A673 (cell line): ENCODE results near the gene CARD11. TPM values are rescaled to one million over a fixed set of nuclear protein-coding genes. Genes with fewer than 3 reads are reported as not detected.

ENCODE experiments used
- BruUV-seq: library from RNA; stranded (reverse); fragments of 400-500 nt; replicated peaks from 2 replicates; lab custom pipeline; 2021; lab: Mats Ljungman, UMichigan
- CTCF ChIA-PET: fragments of 300-600 bp; sonication (Branson Sonifier 250); formaldehyde crosslinking; loops from one replicate; lab custom pipeline; 2022; ENCODE audit warnings: antibody characterized with exemption; lab: Charles Lee
- POLR2A ChIA-PET: fragments of 300-600 bp; sonication (Branson Sonifier 250); formaldehyde crosslinking; loops from one replicate; lab custom pipeline; 2022; ENCODE audit warnings: antibody characterized with exemption; ENCODE audit not compliant: low non-redundant PET; lab: Charles Lee
- DNase-seq: peaks from one replicate; pipeline ENCODE4 v3.0.0-alpha.2; 2015; ENCODE audit warnings: low spot score
- H3K27ac ChIP-seq: fragments of 200-600 bp; sonication (generic); 2 replicates; pipeline ENCODE4 v1.5.1; 2016; ENCODE audit warnings: mixed run types, low read depth, mild to moderate bottlenecking, mixed read lengths, antibody characterized with exemption, low read length; ENCODE audit not compliant: poor library complexity, severe bottlenecking
- H3K27me3 ChIP-seq: fragments of 200-600 bp; sonication (generic); replicated peaks from 2 replicates; pipeline ENCODE4 v1.6.1; 2017; ENCODE audit warnings: mixed run types, low read depth, mild to moderate bottlenecking, mixed read lengths, antibody characterized with exemption, low read length; ENCODE audit not compliant: insufficient read depth, poor library complexity
- H3K36me3 ChIP-seq: fragments of 200-600 bp; sonication (generic); 2 replicates; pipeline ENCODE4 v1.6.1; 2016; ENCODE audit warnings: mixed run types, mild to moderate bottlenecking, mixed read lengths, antibody characterized with exemption, low read length; ENCODE audit not compliant: insufficient read depth, poor library complexity, severe bottlenecking
- H3K4me1 ChIP-seq: fragments of 200-600 bp; sonication (generic); 2 replicates; pipeline ENCODE4 v1.6.1; 2017; ENCODE audit warnings: mixed run types, mild to moderate bottlenecking, mixed read lengths, antibody characterized with exemption, low read length; ENCODE audit not compliant: insufficient read depth, poor library complexity, severe bottlenecking
- H3K4me3 ChIP-seq: fragments of 200-600 bp; sonication (generic); 2 replicates; pipeline ENCODE4 v1.5.1; 2016; ENCODE audit warnings: low read depth, mixed run types, mild to moderate bottlenecking, mixed read lengths, low read length; ENCODE audit not compliant: poor library complexity, severe bottlenecking
- H3K9me3 ChIP-seq: fragments of 200-600 bp; sonication (generic); 2 replicates; pipeline ENCODE4 v1.6.1; 2016; ENCODE audit warnings: mixed run types, low read depth, mild to moderate bottlenecking, mixed read lengths, antibody characterized with exemption, low read length; ENCODE audit not compliant: poor library complexity, severe bottlenecking
- EZH2 ChIP-seq: fragments of 200-600 bp; sonication (generic); IDR thresholded peaks from 2 replicates; pipeline ENCODE4 v1.6.1; 2017; ENCODE audit warnings: borderline replicate concordance, low read depth, mild to moderate bottlenecking, mixed read lengths, antibody characterized with exemption, low read length; ENCODE audit not compliant: poor library complexity, severe bottlenecking
- intact Hi-C: fragments of 100-400 bp; cut with micrococcal nuclease; formaldehyde crosslinking; loops from one replicate; pipeline ENCODE4 v1.10.0; 2022; ENCODE audit not compliant: unreplicated experiment
- total RNA-seq: library from RNA; stranded (reverse); gene quantifications from 2 replicates; pipeline ENCODE4 v1.2.3, GENCODE V29; 2021
- TF ChIP-seq, protein P1 (sequence below): fragments of 300-800, 200-600 bp; sonication (generic); conservative IDR thresholded peaks from 2 replicates; pipeline ENCODE4 v1.5.1; 2017; ENCODE audit warnings: low read depth, mild to moderate bottlenecking, antibody characterized with exemption, low read length, moderate library complexity, mixed read lengths

The CARD11 gene
- total RNA-seq, 1 experiment from 2014 or later, result 1.8 TPM

DNA sequence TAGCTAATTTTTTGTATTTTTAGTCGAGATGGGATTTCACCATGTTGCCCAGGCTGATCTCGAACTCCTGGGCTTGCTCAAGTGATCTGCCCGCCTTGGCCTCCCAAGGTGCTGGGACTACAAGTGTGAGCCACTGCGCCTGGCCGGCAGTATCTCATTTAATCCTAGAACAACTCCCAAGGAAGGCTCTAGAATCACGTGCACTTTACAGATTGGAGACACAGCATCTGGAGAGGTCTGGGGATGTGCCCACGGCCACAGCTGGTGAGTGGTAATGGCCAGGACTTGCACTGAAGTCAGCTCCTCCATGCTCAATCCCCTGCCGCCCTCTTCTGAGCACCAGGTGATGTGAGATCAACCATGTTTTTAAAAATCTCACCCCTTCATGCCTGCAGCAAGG lies 43.1 kb downstream of the CARD11 start:
- DNase-seq, result no peak
- no peak overlapping the region for H3K27ac ChIP-seq
- H3K9me3 ChIP-seq, result no peaks in the 10 kb centered on the region
- H3K36me3 ChIP-seq, result no peaks in the 10 kb centered on the region
- TF ChIP-seq, protein P1, sequence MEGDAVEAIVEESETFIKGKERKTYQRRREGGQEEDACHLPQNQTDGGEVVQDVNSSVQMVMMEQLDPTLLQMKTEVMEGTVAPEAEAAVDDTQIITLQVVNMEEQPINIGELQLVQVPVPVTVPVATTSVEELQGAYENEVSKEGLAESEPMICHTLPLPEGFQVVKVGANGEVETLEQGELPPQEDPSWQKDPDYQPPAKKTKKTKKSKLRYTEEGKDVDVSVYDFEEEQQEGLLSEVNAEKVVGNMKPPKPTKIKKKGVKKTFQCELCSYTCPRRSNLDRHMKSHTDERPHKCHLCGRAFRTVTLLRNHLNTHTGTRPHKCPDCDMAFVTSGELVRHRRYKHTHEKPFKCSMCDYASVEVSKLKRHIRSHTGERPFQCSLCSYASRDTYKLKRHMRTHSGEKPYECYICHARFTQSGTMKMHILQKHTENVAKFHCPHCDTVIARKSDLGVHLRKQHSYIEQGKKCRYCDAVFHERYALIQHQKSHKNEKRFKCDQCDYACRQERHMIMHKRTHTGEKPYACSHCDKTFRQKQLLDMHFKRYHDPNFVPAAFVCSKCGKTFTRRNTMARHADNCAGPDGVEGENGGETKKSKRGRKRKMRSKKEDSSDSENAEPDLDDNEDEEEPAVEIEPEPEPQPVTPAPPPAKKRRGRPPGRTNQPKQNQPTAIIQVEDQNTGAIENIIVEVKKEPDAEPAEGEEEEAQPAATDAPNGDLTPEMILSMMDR, result no peak
- TF ChIP-seq EZH2, result no peak
- no peaks in the 10 kb centered on the region for H3K27me3 ChIP-seq
- no peak overlapping the region for H3K4me3 ChIP-seq
- ChIA-PET CTCF (no interaction called here), POLR2A (interaction anchor here (0.7 kb wide), 1 partner anchor 11 kb away, joined by 3 read pairs; no protein-coding TSS in a partner anchor)
- no peaks in the 10 kb centered on the region for H3K4me1 ChIP-seq
- BruUV-seq, result no TSS peak
- intact Hi-C loops, result no loop called here

- no peaks in the 10 kb centered on the region for H3K4me1 ChIP-seq
- no peaks in the 10 kb centered on the region for H3K9me3 ChIP-seq
- ChIA-PET POLR2A (no interaction called here), CTCF (no interaction called here)
- TF ChIP-seq, protein P1, result no peak
- no peak for TF ChIP-seq EZH2
- no TSS peak for BruUV-seq
- H3K4me3 ChIP-seq, result no peak overlapping the region
- no peak overlapping the region for H3K27ac ChIP-seq
- no peak for DNase-seq
- no peaks in the 10 kb centered on the region for H3K27me3 ChIP-seq
- intact Hi-C loops, result no loop called here
- H3K36me3 ChIP-seq, result no peaks in the 10 kb centered on the region
Measured at GRCh38 chr7:2999078-2999500, 44.6 kb downstream of the CARD11 start.

GRCh38 chr7:2997014-2997413 lies 46.7 kb downstream of the CARD11 start:
- H3K27ac ChIP-seq, result no peak overlapping the region
- H3K27me3 ChIP-seq, result no peaks in the 10 kb centered on the region
- H3K4me1 ChIP-seq, result no peaks in the 10 kb centered on the region
- POLR2A ChIA-PET, result interaction anchor here (0.6 kb wide), 1 partner anchor 1778 kb away, joined by 4 read pairs; the partner anchor contains the start of gene AP5Z1
- CTCF ChIA-PET, result interaction anchor here (0.6 to 0.7 kb wide), 2 partner anchors 374 to 1886 kb away, joined by 4 to 6 read pairs; partner anchors contain the start of gene RADIL
- no TSS peak for BruUV-seq
- no peaks in the 10 kb centered on the region for H3K36me3 ChIP-seq
- H3K9me3 ChIP-seq, result no peaks in the 10 kb centered on the region
- TF ChIP-seq, protein P1, result no peak
- TF ChIP-seq EZH2, result no peak
- no peak for DNase-seq
- no peak overlapping the region for H3K4me3 ChIP-seq
- intact Hi-C loops, result no loop called here
